H1 (cell line): Measurements from ENCODE around the gene MCCD1. TPM values are rescaled to one million over a fixed set of nuclear protein-coding genes. Genes with fewer than 3 reads are reported as not detected.
"Not testable (repeated sequence)": the region's sequence is repeated elsewhere in the genome, so short reads cannot be mapped to it uniquely, and the experiment has no call there.

Experiments
- CTCF ChIA-PET: fragments of 300-600 bp; sonication (Branson Sonifier 250); formaldehyde crosslinking; loops from one replicate; lab custom pipeline; 2021; ENCODE audit not compliant: partially characterized antibody; lab: Charles Lee
- POLR2A ChIA-PET: fragments of 300-600 bp; sonication (Branson Sonifier 250); formaldehyde crosslinking; loops from one replicate; lab custom pipeline; 2021; ENCODE audit warnings: inconsistent platforms; ENCODE audit not compliant: partially characterized antibody; lab: Charles Lee
- DNase-seq, 2 experiments: peaks; one replicate each; pipeline versions ENCODE4 v3.0.0 to v3.0.0-alpha.2; 2010 to 2022; ENCODE audit warnings: low spot score in 2 of 2, low read depth in 1 of 2, mixed read lengths in 1 of 2
- FAIRE-seq: peaks from 2 replicates; lab custom pipeline; 2011; peaks lifted over from hg19 to GRCh38; lab: Jason Lieb, UNC
- H2AFZ ChIP-seq: 2 replicates; pipeline ENCODE4 v1.8.1; 2012; ENCODE audit warnings: low read length, inconsistent platforms
- H2AK5ac ChIP-seq: 2 replicates; pipeline ENCODE4 v1.6.1; 2013; ENCODE audit warnings: low read depth, low read length
- H2BK120ac ChIP-seq: replicated peaks from 2 replicates; pipeline ENCODE3; 2013; ENCODE audit warnings: low read depth, low read length, inconsistent platforms
- H2BK12ac ChIP-seq: 2 replicates; pipeline ENCODE4 v1.6.1; 2013; ENCODE audit warnings: low read depth, low read length
- H2BK15ac ChIP-seq: 2 replicates; pipeline ENCODE4 v1.6.1; 2013; ENCODE audit warnings: low read length
- H2BK20ac ChIP-seq: 2 replicates; pipeline ENCODE4 v1.6.1; 2013; ENCODE audit warnings: low read length
- H2BK5ac ChIP-seq: 2 replicates; pipeline ENCODE4 v1.6.1; 2013; ENCODE audit warnings: low read depth, low read length
- H3K14ac ChIP-seq: 2 replicates; pipeline ENCODE4 v1.6.1; 2013; ENCODE audit warnings: inconsistent platforms; ENCODE audit not compliant: insufficient read length
- H3K18ac ChIP-seq: 2 replicates; pipeline ENCODE4 v1.6.1; 2013; ENCODE audit warnings: low read length; ENCODE audit errors: extremely low read depth
- H3K23ac ChIP-seq: 2 replicates; pipeline ENCODE4 v1.6.1; 2013; ENCODE audit warnings: inconsistent platforms; ENCODE audit not compliant: insufficient read length
- H3K23me2 ChIP-seq: 2 replicates; pipeline ENCODE4 v1.6.1; 2013; ENCODE audit warnings: low read depth, low read length
- H3K27ac ChIP-seq: 2 replicates; pipeline ENCODE4 v1.6.1; 2011; ENCODE audit warnings: low read depth, low read length, inconsistent platforms
- H3K27me3 ChIP-seq, 4 experiments: replicated peaks in 1 of 4; 1 replicate in 1 of 4; 2 replicates in 3 of 4; pipeline versions ENCODE4 v1.6.1 to v1.8.1; 2011 to 2013; ENCODE audit warnings: low read length in 3 of 4, mild to moderate bottlenecking in 3 of 4, inconsistent platforms in 2 of 4, mixed read lengths in 2 of 4, moderate library complexity in 1 of 4; ENCODE audit not compliant: control insufficient read depth in 3 of 4, insufficient read depth in 3 of 4; ENCODE audit errors: extremely low read depth in 1 of 4
- H3K36me3 ChIP-seq, 4 experiments: 2 replicates each; pipeline versions ENCODE4 v1.6.1 to v1.8.1; 2011 to 2013; ENCODE audit warnings: mild to moderate bottlenecking in 4 of 4, low read length in 3 of 4, moderate library complexity in 2 of 4, control low read depth in 1 of 4, inconsistent platforms in 1 of 4; ENCODE audit not compliant: insufficient read depth in 4 of 4, control insufficient read depth in 2 of 4
- H3K4ac ChIP-seq: replicated peaks from 2 replicates; pipeline ENCODE3; 2013; ENCODE audit warnings: low read length, low read depth, mixed read lengths, inconsistent platforms; ENCODE audit not compliant: insufficient read length
- H3K4me1 ChIP-seq, 4 experiments: replicated peaks in 1 of 4; 1 replicate in 1 of 4; 2 replicates in 3 of 4; pipeline versions ENCODE4 v1.6.1 to v1.8.1; 2011 to 2013; ENCODE audit warnings: low read length in 3 of 4, inconsistent platforms in 2 of 4, mixed read lengths in 1 of 4; ENCODE audit not compliant: insufficient read depth in 4 of 4, control insufficient read depth in 3 of 4
- H3K4me2 ChIP-seq, 2 experiments: 2 replicates each; pipeline versions ENCODE4 v1.6.1 to v1.8.1; 2011 to 2013; ENCODE audit warnings: low read depth in 2 of 2, low read length in 2 of 2, control low read depth in 1 of 2, inconsistent platforms in 1 of 2, mild to moderate bottlenecking in 1 of 2; ENCODE audit not compliant: insufficient read depth in 1 of 2
- H3K4me3 ChIP-seq, 4 experiments: fragments of 200-600, 300-600 bp in 1 of 4; sonication (generic), shearing (Covaris generic), sonication (Bioruptor Twin) in 1 of 4; 2 replicates each; pipeline versions ENCODE4 v1.5.1 to v1.8.1; 2011 to 2016; ENCODE audit warnings: low read length in 4 of 4, low read depth in 3 of 4, control low read depth in 2 of 4, inconsistent platforms in 2 of 4, mild to moderate bottlenecking in 2 of 4, mixed read lengths in 1 of 4, moderate library complexity in 1 of 4; ENCODE audit not compliant: insufficient read depth in 2 of 4; ENCODE audit errors: extremely low read depth in 1 of 4
- H3K56ac ChIP-seq: replicated peaks from 2 replicates; pipeline ENCODE3; 2013; ENCODE audit warnings: low read depth, mild to moderate bottlenecking, mixed read lengths, low read length, inconsistent platforms; ENCODE audit not compliant: insufficient read length
- H3K79me1 ChIP-seq: 2 replicates; pipeline ENCODE4 v1.6.1; 2013; ENCODE audit warnings: low read depth, low read length, control low read depth
- H3K79me2 ChIP-seq, 2 experiments: 2 replicates each; pipeline versions ENCODE4 v1.6.1 to v1.8.1; 2012 to 2013; ENCODE audit warnings: low read length in 2 of 2, mild to moderate bottlenecking in 2 of 2, inconsistent platforms in 1 of 2; ENCODE audit not compliant: insufficient read depth in 2 of 2, control insufficient read depth in 1 of 2
- H3K9ac ChIP-seq, 4 experiments: replicated peaks in 1 of 4; 1 replicate in 1 of 4; 2 replicates in 3 of 4; pipeline versions ENCODE4 v1.6.1 to v1.8.1; 2011 to 2013; ENCODE audit warnings: low read depth in 3 of 4, low read length in 3 of 4, control low read depth in 2 of 4, mild to moderate bottlenecking in 2 of 4, moderate library complexity in 2 of 4, inconsistent platforms in 1 of 4; ENCODE audit errors: extremely low read depth in 1 of 4
- H3K9me3 ChIP-seq, 2 experiments: 2 replicates each; pipeline versions ENCODE4 v1.6.1 to v1.8.1; 2012 to 2013; ENCODE audit warnings: mild to moderate bottlenecking in 2 of 2, moderate library complexity in 2 of 2, control low read depth in 1 of 2, inconsistent platforms in 1 of 2, low read depth in 1 of 2, low read length in 1 of 2, mixed read lengths in 1 of 2; ENCODE audit not compliant: insufficient read depth in 2 of 2
- H4K20me1 ChIP-seq, 2 experiments: replicated peaks in 1 of 2; 2 replicates each; pipeline versions ENCODE3 to v1.8.1; 2011 to 2013; ENCODE audit warnings: inconsistent platforms in 2 of 2, low read length in 2 of 2, mild to moderate bottlenecking in 1 of 2; ENCODE audit not compliant: insufficient read depth in 2 of 2, control insufficient read depth in 1 of 2
- H4K5ac ChIP-seq: 2 replicates; pipeline ENCODE4 v1.6.1; 2013; ENCODE audit warnings: low read length, low read depth, mixed read lengths, inconsistent platforms; ENCODE audit not compliant: insufficient read length
- H4K8ac ChIP-seq: 2 replicates; pipeline ENCODE4 v1.8.0; 2013; ENCODE audit warnings: mild to moderate bottlenecking, moderate library complexity, low read length, inconsistent platforms; ENCODE audit not compliant: insufficient read depth; ENCODE audit errors: extremely low read depth
- H4K91ac ChIP-seq: replicated peaks from 2 replicates; pipeline ENCODE3; 2013; ENCODE audit warnings: low read length, mixed read lengths, inconsistent platforms; ENCODE audit not compliant: insufficient read length
- WGBS, 2 experiments: shearing (Covaris generic) in 1 of 2; methylation state at CpG; one replicate each; pipeline versions ENCODE4 v1.1.6 to v1.1.7; 2013 to 2015; ENCODE audit warnings: low lambda C conversion rate in 2 of 2, mixed read lengths in 2 of 2, inconsistent platforms in 1 of 2, low coverage in 1 of 2, missing lambda C conversion rate in 1 of 2; ENCODE audit not compliant: insufficient replicate concordance in 2 of 2, insufficient coverage in 1 of 2, insufficient read length in 1 of 2; ENCODE audit errors: extremely low coverage in 1 of 2, missing lambda C conversion rate in 1 of 2; 5-methylcytosine and 5-hydroxymethylcytosine counted together
- polyA plus RNA-seq, 7 experiments: library from polyadenylated mRNA; depleted of rRNA in 3 of 7; stranded (reverse) in 5 of 7; unstranded in 2 of 7; fragments of >200 nt in 5 of 7; fragments of 200-250 nt in 2 of 7; gene quantifications; 1 replicate in 5 of 7; 2 replicates in 1 of 7; 4 replicates in 1 of 7; pipeline versions ENCODE4 v1.2.1 to v1.2.3, GENCODE V29; 2011 to 2013; ENCODE audit warnings: missing spikeins in 2 of 7, mixed read lengths in 2 of 7
- total RNA-seq: library from RNA; stranded (reverse); fragmentation: NEBNext Ultra II Directional; extraction: Animal tissue kit (Norgen Biotek cat#: 25700); gene quantifications from 2 replicates; pipeline ENCODE4 v1.2.1, GENCODE V29; 2021

Gene MCCD1
- total and polyA plus RNA-seq, 2 of the 8 experiments (the other 6 are each of a cell fraction or from before 2014, with no cell fraction given): not detected

DNA sequence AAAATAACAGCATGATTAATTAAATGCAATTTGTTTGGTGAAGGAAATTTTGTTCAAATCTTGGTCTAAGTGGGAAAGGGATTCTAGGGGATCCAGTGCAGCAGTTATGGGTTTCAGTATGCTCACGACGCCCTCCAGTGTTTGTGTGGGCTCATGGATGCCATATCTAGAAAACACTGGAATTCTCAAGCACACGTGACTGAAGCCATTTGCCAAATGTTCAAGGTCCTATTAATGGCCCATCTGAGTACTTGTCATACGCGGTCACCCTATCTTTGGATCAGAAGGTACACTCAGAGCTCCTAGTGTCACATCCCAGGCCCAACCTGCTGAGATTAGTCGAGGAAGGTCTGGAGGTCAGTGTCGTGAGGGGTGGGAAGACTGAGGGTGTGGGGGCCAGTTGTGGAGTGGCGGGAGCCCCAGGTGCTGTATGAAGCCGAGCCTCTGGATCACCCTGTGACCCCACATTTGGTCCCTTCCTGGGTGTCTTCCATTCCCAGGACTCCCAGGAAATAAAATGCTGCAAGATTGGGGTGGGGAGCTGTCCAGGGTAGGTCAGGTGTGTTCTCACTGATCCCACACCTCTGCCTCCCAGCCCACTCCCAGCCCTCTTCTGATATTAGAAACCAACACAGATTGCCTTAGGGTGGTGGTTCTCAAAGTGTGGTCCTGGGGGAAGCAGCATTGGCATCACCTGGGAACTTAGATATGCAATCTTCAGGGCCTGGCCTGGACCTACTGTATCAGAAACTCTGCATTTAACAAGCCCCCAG lies 42.5 kb upstream of the MCCD1 start:
- CTCF ChIA-PET, POLR2A ChIA-PET, H3K9ac ChIP-seq, H2BK5ac ChIP-seq, H3K4me3 ChIP-seq, H3K4me1 ChIP-seq, H3K79me1 ChIP-seq, H3K9me3 ChIP-seq, H3K18ac ChIP-seq, H3K56ac ChIP-seq, DNase-seq, H4K8ac ChIP-seq, H3K79me2 ChIP-seq, H3K23ac ChIP-seq, H2BK12ac ChIP-seq, H3K23me2 ChIP-seq, H4K91ac ChIP-seq, H3K4me2 ChIP-seq, H3K4ac ChIP-seq, H3K14ac ChIP-seq, H4K5ac ChIP-seq, H4K20me1 ChIP-seq, H3K27ac ChIP-seq, H3K27me3 ChIP-seq, H2AK5ac ChIP-seq, H2BK120ac ChIP-seq, H2AFZ ChIP-seq, H2BK20ac ChIP-seq, H2BK15ac ChIP-seq, H3K36me3 ChIP-seq: not testable (repeated sequence)
- peak; percentile 84 for FAIRE-seq
- WGBS, 2 experiments: no CpG with 5 or more reads among the region's 9 CpGs

DNA sequence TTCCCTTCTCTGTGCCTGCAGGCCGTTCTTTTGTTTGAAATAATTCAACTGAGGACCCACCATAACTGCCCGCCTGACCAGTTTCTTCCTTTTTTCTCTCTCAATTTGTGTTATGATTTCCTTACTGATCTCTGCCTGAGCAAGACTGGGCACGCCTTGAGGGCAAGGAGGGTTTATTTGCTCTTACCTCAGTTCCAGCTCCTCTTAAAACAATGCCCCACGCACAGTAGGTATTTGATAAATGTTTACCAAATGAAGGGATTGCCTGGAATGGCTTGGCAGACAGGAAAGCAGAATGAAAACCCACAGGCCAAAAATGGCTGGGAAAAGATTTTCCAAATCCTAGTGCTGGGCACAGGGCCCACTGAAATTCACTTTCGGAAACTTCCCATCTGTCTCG lies 41.1 kb upstream of the MCCD1 start:
- H4K5ac ChIP-seq, H3K4me1 ChIP-seq, H3K9me3 ChIP-seq, H3K4ac ChIP-seq, H3K18ac ChIP-seq, H2BK15ac ChIP-seq, H3K4me3 ChIP-seq, H3K27me3 ChIP-seq, POLR2A ChIA-PET, H3K4me2 ChIP-seq, H3K23ac ChIP-seq, H3K14ac ChIP-seq, H4K20me1 ChIP-seq, H2BK120ac ChIP-seq, H4K8ac ChIP-seq, H2BK20ac ChIP-seq, H3K79me1 ChIP-seq, H4K91ac ChIP-seq, H2AFZ ChIP-seq, H3K9ac ChIP-seq, FAIRE-seq, DNase-seq, H3K79me2 ChIP-seq, H3K36me3 ChIP-seq, H3K23me2 ChIP-seq, H3K56ac ChIP-seq, CTCF ChIA-PET, H2BK12ac ChIP-seq, H2AK5ac ChIP-seq: not testable (repeated sequence)
- H2BK5ac ChIP-seq: peak overlapping the region; percentile 28; the same call in 1 of the 2 replicates
- WGBS, 2 experiments: 70% methylated on average over 6 of the region's 6 CpGs; no CpG with 5 or more reads in 1 of the 2 experiments
- H3K27ac ChIP-seq: peak overlapping the region; percentile 25; the same call in 1 of the 2 replicates
